Liver (tissue), 9 donors: Measurements from ENCODE around the gene FLOT2. TPM values are rescaled to one million over a fixed set of nuclear protein-coding genes. Genes with fewer than 3 reads are reported as not detected.

Experiments used
- DNase-seq: peaks from one replicate; pipeline ENCODE4 v3.0.0-alpha.2; 2017; ENCODE audit warnings: low spot score
- H3K27ac ChIP-seq, 2 donors: one replicate each; pipeline ENCODE4 v1.7.0; 2013; ENCODE audit warnings: inconsistent platforms in 2 of 2, low read length in 2 of 2, control low read depth in 1 of 2, low read depth in 1 of 2, mild to moderate bottlenecking in 1 of 2
- H3K27me3 ChIP-seq, 4 donors: one replicate each; pipeline versions ENCODE4 v1.6.1 to v1.7.0; 2013; ENCODE audit warnings: low read length in 3 of 4, inconsistent platforms in 1 of 4, mild to moderate bottlenecking in 1 of 4, moderate library complexity in 1 of 4; ENCODE audit not compliant: control insufficient read depth in 4 of 4, insufficient read depth in 4 of 4
- H3K36me3 ChIP-seq, 4 donors: one replicate each; pipeline versions ENCODE4 v1.6.1 to v1.7.0; 2013; ENCODE audit warnings: low read length in 3 of 4, mild to moderate bottlenecking in 3 of 4, low read depth in 1 of 4, moderate library complexity in 1 of 4; ENCODE audit not compliant: control insufficient read depth in 4 of 4, insufficient read depth in 3 of 4
- H3K4me1 ChIP-seq, 4 donors: one replicate each; pipeline versions ENCODE4 v1.6.1 to v1.7.0; 2013; ENCODE audit warnings: low read length in 3 of 4, mild to moderate bottlenecking in 3 of 4, moderate library complexity in 1 of 4; ENCODE audit not compliant: control insufficient read depth in 4 of 4, insufficient read depth in 4 of 4
- H3K4me3 ChIP-seq, 3 donors: one replicate each; pipeline versions ENCODE4 v1.6.1 to v1.7.0; 2013; ENCODE audit warnings: low read length in 3 of 3, control low read depth in 1 of 3, low read depth in 1 of 3, mild to moderate bottlenecking in 1 of 3
- H3K9ac ChIP-seq, 2 donors: one replicate each; pipeline ENCODE4 v1.7.0; 2013; ENCODE audit warnings: low read length in 2 of 2, mild to moderate bottlenecking in 2 of 2, moderate library complexity in 2 of 2, control low read depth in 1 of 2, low read depth in 1 of 2
- H3K9me3 ChIP-seq, 4 donors: one replicate each; pipeline versions ENCODE4 v1.6.1 to v1.7.0; 2013; ENCODE audit warnings: low read length in 3 of 4; ENCODE audit not compliant: control insufficient read depth in 4 of 4
- EGR1 ChIP-seq, 2 donors: IDR thresholded peaks; 2 replicates each; pipeline ENCODE4 v1.6.1; 2016 to 2018; ENCODE audit warnings: antibody characterized with exemption in 2 of 2, low read depth in 2 of 2
- FOXA1 ChIP-seq: IDR thresholded peaks from 2 replicates; pipeline ENCODE4 v1.6.1; 2016; ENCODE audit warnings: antibody characterized with exemption
- FOXA2 ChIP-seq: IDR thresholded peaks from 2 replicates; pipeline ENCODE4 v1.6.1; 2016; ENCODE audit warnings: antibody characterized with exemption
- GABPA ChIP-seq, 2 donors: IDR thresholded peaks in 1 of 2; conservative IDR thresholded peaks in 1 of 2; 2 replicates each; pipeline ENCODE4 v1.6.1; 2016; ENCODE audit warnings: antibody characterized with exemption in 2 of 2, mild to moderate bottlenecking in 1 of 2, moderate library complexity in 1 of 2
- HNF4A ChIP-seq, 2 donors: conservative IDR thresholded peaks; 2 replicates each; pipeline ENCODE4 v1.6.1; 2016; ENCODE audit warnings: antibody characterized with exemption in 2 of 2, mild to moderate bottlenecking in 2 of 2
- HNF4G ChIP-seq: IDR thresholded peaks from 2 replicates; pipeline ENCODE4 v1.6.1; 2016; ENCODE audit warnings: antibody characterized with exemption
- JUND ChIP-seq, 2 donors: IDR thresholded peaks; 2 replicates each; pipeline ENCODE4 v1.6.1; 2016; ENCODE audit warnings: antibody characterized with exemption in 2 of 2
- NR2F2 ChIP-seq: IDR thresholded peaks from 2 replicates; pipeline ENCODE4 v1.6.1; 2016; ENCODE audit warnings: antibody characterized with exemption
- RAD21 ChIP-seq, 2 donors: IDR thresholded peaks; 2 replicates each; pipeline ENCODE4 v1.6.1; 2016; ENCODE audit warnings: antibody characterized with exemption in 2 of 2, mild to moderate bottlenecking in 2 of 2
- RXRA ChIP-seq, 2 donors: IDR thresholded peaks; 2 replicates each; pipeline ENCODE4 v1.6.1; 2017 to 2018; ENCODE audit warnings: antibody characterized with exemption in 2 of 2, mild to moderate bottlenecking in 1 of 2
- SP1 ChIP-seq: IDR thresholded peaks from 2 replicates; pipeline ENCODE4 v1.6.1; 2018; ENCODE audit warnings: antibody characterized with exemption, mild to moderate bottlenecking
- TAF1 ChIP-seq: conservative IDR thresholded peaks from 2 replicates; pipeline ENCODE4 v1.6.1; 2016; ENCODE audit warnings: antibody characterized with exemption, mild to moderate bottlenecking
- YY1 ChIP-seq: IDR thresholded peaks from 2 replicates; pipeline ENCODE4 v1.6.1; 2016; ENCODE audit warnings: antibody characterized with exemption, mild to moderate bottlenecking
- WGBS: extraction: QIAGEN DNeasy Blood & Tissue Kit; methylation state at CpG from one replicate; pipeline ENCODE4 v1.1.7; 2013; 5-methylcytosine and 5-hydroxymethylcytosine counted together
- polyA plus RNA-seq, 2 donors: library from polyadenylated mRNA; stranded (reverse) in 1 of 2; unstranded in 1 of 2; fragments of 200-250 nt in 1 of 2; fragments of >200 nt in 1 of 2; fragmentation: Nextera tagmentation in 1 of 2; extraction: Ambion mirVana in 1 of 2; gene quantifications; one replicate each; pipeline versions ENCODE4 v1.2.1 to v1.2.3, GENCODE V29; 2013 to 2015
- total RNA-seq, 2 donors: library from RNA; depleted of rRNA; stranded (reverse); fragments of >200 nt; gene quantifications; one replicate each; pipeline ENCODE4 v1.2.3, GENCODE V29; 2014
- TF ChIP-seq, protein P1 (sequence below): IDR thresholded peaks from 2 replicates; pipeline ENCODE4 v1.6.1; 2016; ENCODE audit warnings: antibody characterized with exemption
- TF ChIP-seq, protein P2 (sequence below): IDR thresholded peaks from 2 replicates; pipeline ENCODE4 v1.6.1; 2016; ENCODE audit warnings: antibody characterized with exemption, mild to moderate bottlenecking
- TF ChIP-seq, protein P3 (sequence below): fragments of 150-350 bp; IDR thresholded peaks from 2 replicates; pipeline ENCODE4 v1.5.1; 2017; ENCODE audit warnings: improper control_type of control experiment, low read depth, low read length; ENCODE audit not compliant: missing input control
- TF ChIP-seq, protein P4 (sequence below): IDR thresholded peaks from 2 replicates; pipeline ENCODE4 v1.6.1; 2016; ENCODE audit warnings: antibody characterized with exemption
- TF ChIP-seq, protein P5 (sequence below): IDR thresholded peaks from 2 replicates; pipeline ENCODE4 v1.6.1; 2016; ENCODE audit warnings: antibody characterized with exemption
- donor health status: healthy.
- donor health status: healthy.
- donor health status: healthy.
- donor health status: healthy.
- donor health status: healthy.

Gene FLOT2
- total and polyA plus RNA-seq, 4 donors, result 61.6 to 100 (median 69.4) TPM

DNA sequence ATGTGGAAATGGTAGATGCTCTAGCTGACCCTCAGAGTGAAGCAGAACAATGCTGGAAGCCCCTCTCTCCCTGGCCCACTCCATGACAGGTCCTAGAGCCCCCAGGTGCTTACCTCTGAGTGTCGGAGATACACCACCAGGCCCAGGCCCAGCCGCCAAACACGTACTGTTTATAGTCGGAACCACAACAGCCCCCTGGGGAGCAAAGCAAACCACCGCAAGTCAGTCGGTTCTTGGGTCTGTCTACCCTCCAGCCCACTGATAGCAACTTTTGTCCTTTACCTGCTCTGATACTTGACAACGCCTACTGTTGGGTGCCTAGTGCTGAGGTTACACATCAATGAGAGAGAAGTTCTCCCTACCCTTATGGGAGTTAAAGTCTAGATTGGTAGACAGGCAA, 8.7 kb downstream of the FLOT2 start:
- WGBS, result 98% methylated on average over 7 of the region's 7 CpGs
- H3K27ac ChIP-seq, result no peak overlapping the region
- H3K9me3 ChIP-seq, result no peaks in the 10 kb centered on the region
- no peaks in the 10 kb centered on the region for H3K27me3 ChIP-seq
- H3K4me3 ChIP-seq, result no peak overlapping the region
- peaks cover 4 to 10% (median 10%) of the 10 kb centered on the region in 4 donors for H3K4me1 ChIP-seq
- no peak for DNase-seq
- peaks cover 0 to 18% (median 12%) of the 10 kb centered on the region in 4 donors for H3K36me3 ChIP-seq
- no peak overlapping the region for H3K9ac ChIP-seq
- TF ChIP-seq HNF4A (conservative IDR thresholded peaks at IDR 0.05) (no peak), FOXA1 (no peak), EGR1 (IDR thresholded peaks at IDR 0.05; ENCODE audit: low read depth in 2 of 2) (no peak), SP1 (no peak), NR2F2 (no peak), HNF4G (no peak), YY1 (no peak), JUND (IDR thresholded peaks at IDR 0.05) (no peak), RAD21 (IDR thresholded peaks at IDR 0.05) (no peak)
- TF ChIP-seq, protein P1, sequence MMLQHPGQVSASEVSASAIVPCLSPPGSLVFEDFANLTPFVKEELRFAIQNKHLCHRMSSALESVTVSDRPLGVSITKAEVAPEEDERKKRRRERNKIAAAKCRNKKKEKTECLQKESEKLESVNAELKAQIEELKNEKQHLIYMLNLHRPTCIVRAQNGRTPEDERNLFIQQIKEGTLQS, result no peak

DNA sequence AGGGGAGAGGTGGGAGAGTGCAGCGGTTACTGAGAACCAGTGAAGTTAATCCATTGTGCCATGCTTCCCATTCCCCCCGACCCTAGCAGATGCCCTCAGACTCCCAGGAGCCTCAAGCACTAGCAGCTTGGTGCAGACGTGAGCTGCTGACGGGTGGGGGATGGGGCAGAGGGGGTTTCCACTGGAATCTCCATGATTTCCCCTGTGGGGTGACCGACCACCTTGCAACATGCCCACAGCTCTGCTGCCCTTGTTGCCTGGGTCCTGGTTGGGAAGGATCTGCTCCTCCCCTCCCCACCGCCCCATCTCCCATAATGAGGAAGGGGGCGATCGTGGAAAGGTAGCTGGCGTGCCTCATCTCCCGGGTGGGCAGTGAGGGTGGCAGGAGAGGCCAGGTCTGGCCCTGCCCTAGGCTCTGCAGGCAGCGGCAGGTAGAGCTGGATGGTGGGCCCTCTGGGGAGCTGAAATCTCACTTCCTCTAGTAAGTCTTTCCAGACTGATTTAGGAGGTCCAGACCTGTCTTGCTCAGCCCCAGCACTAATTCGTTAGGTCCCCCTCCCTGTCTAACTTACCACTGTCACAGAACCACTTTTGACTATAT, 9.6 kb downstream of the FLOT2 start:
- peaks cover 1 to 6% (median 5%) of the 10 kb centered on the region in 4 donors for H3K4me1 ChIP-seq
- no peak for DNase-seq
- no peak overlapping the region for H3K27ac ChIP-seq
- no peaks in the 10 kb centered on the region for H3K9me3 ChIP-seq
- H3K36me3 ChIP-seq, result peaks cover 6 to 25% (median 17%) of the 10 kb centered on the region in 4 donors
- H3K9ac ChIP-seq, result no peak overlapping the region
- 91% methylated on average over 12 of the region's 12 CpGs for WGBS
- no peaks in the 10 kb centered on the region for H3K27me3 ChIP-seq
- TF ChIP-seq, protein P2, sequence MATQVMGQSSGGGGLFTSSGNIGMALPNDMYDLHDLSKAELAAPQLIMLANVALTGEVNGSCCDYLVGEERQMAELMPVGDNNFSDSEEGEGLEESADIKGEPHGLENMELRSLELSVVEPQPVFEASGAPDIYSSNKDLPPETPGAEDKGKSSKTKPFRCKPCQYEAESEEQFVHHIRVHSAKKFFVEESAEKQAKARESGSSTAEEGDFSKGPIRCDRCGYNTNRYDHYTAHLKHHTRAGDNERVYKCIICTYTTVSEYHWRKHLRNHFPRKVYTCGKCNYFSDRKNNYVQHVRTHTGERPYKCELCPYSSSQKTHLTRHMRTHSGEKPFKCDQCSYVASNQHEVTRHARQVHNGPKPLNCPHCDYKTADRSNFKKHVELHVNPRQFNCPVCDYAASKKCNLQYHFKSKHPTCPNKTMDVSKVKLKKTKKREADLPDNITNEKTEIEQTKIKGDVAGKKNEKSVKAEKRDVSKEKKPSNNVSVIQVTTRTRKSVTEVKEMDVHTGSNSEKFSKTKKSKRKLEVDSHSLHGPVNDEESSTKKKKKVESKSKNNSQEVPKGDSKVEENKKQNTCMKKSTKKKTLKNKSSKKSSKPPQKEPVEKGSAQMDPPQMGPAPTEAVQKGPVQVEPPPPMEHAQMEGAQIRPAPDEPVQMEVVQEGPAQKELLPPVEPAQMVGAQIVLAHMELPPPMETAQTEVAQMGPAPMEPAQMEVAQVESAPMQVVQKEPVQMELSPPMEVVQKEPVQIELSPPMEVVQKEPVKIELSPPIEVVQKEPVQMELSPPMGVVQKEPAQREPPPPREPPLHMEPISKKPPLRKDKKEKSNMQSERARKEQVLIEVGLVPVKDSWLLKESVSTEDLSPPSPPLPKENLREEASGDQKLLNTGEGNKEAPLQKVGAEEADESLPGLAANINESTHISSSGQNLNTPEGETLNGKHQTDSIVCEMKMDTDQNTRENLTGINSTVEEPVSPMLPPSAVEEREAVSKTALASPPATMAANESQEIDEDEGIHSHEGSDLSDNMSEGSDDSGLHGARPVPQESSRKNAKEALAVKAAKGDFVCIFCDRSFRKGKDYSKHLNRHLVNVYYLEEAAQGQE, result no peak
- TF ChIP-seq FOXA2 (no peak), JUND (IDR thresholded peaks at IDR 0.05) (no peak), FOXA1 (no peak), GABPA (IDR thresholded peaks at IDR 0.05 in 1 of 2, conservative IDR thresholded peaks at IDR 0.05 in 1 of 2) (no peak), HNF4G (no peak), RAD21 (IDR thresholded peaks at IDR 0.05) (no peak), YY1 (no peak), TAF1 (no peak), RXRA (IDR thresholded peaks at IDR 0.05) (no peak), SP1 (no peak), NR2F2 (no peak), HNF4A (conservative IDR thresholded peaks at IDR 0.05) (no peak)
- TF ChIP-seq, protein P3, sequence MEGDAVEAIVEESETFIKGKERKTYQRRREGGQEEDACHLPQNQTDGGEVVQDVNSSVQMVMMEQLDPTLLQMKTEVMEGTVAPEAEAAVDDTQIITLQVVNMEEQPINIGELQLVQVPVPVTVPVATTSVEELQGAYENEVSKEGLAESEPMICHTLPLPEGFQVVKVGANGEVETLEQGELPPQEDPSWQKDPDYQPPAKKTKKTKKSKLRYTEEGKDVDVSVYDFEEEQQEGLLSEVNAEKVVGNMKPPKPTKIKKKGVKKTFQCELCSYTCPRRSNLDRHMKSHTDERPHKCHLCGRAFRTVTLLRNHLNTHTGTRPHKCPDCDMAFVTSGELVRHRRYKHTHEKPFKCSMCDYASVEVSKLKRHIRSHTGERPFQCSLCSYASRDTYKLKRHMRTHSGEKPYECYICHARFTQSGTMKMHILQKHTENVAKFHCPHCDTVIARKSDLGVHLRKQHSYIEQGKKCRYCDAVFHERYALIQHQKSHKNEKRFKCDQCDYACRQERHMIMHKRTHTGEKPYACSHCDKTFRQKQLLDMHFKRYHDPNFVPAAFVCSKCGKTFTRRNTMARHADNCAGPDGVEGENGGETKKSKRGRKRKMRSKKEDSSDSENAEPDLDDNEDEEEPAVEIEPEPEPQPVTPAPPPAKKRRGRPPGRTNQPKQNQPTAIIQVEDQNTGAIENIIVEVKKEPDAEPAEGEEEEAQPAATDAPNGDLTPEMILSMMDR, result no peak
- TF ChIP-seq, protein P4, sequence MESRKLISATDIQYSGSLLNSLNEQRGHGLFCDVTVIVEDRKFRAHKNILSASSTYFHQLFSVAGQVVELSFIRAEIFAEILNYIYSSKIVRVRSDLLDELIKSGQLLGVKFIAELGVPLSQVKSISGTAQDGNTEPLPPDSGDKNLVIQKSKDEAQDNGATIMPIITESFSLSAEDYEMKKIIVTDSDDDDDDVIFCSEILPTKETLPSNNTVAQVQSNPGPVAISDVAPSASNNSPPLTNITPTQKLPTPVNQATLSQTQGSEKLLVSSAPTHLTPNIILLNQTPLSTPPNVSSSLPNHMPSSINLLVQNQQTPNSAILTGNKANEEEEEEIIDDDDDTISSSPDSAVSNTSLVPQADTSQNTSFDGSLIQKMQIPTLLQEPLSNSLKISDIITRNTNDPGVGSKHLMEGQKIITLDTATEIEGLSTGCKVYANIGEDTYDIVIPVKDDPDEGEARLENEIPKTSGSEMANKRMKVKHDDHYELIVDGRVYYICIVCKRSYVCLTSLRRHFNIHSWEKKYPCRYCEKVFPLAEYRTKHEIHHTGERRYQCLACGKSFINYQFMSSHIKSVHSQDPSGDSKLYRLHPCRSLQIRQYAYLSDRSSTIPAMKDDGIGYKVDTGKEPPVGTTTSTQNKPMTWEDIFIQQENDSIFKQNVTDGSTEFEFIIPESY, result no peak
- TF ChIP-seq, protein P1, result no peak
- TF ChIP-seq, protein P5, sequence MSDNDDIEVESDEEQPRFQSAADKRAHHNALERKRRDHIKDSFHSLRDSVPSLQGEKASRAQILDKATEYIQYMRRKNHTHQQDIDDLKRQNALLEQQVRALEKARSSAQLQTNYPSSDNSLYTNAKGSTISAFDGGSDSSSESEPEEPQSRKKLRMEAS, result no peak
- no peak overlapping the region for H3K4me3 ChIP-seq
